KMS-11 (cell line): Measurements from ENCODE around the gene LRRC4C.

ENCODE experiments used
- H2AFZ ChIP-seq: fragments of 200-600 bp; sonication (generic); 2 replicates; pipeline ENCODE4 v1.6.1; 2016; ENCODE audit warnings: antibody characterized with exemption, mixed run types, low read depth
- H3K27ac ChIP-seq: fragments of 200-600 bp; sonication (generic); 2 replicates; pipeline ENCODE4 v1.6.1; 2016; ENCODE audit warnings: mild to moderate bottlenecking, mixed run types
- H3K27me3 ChIP-seq: fragments of 200-600 bp; sonication (generic); 2 replicates; pipeline ENCODE4 v1.6.1; 2017; ENCODE audit warnings: mild to moderate bottlenecking, low read depth, mixed run types, moderate library complexity; ENCODE audit not compliant: insufficient read depth
- H3K36me3 ChIP-seq: fragments of 200-600 bp; sonication (generic); 2 replicates; pipeline ENCODE4 v1.6.1; 2017; ENCODE audit warnings: mild to moderate bottlenecking, mixed run types; ENCODE audit not compliant: insufficient read depth
- H3K4me1 ChIP-seq: fragments of 200-600 bp; sonication (generic); 2 replicates; pipeline ENCODE4 v1.6.1; 2016; ENCODE audit warnings: mild to moderate bottlenecking, low read depth, mixed run types; ENCODE audit not compliant: poor library complexity, severe bottlenecking
- H3K4me2 ChIP-seq: fragments of 200-600 bp; sonication (generic); 2 replicates; pipeline ENCODE4 v1.7.0; 2016; ENCODE audit warnings: mild to moderate bottlenecking, mixed run types
- H3K4me3 ChIP-seq: fragments of 200-600 bp; sonication (generic); IDR thresholded peaks from 2 replicates; pipeline ENCODE4 v1.6.1; 2017; ENCODE audit warnings: low read depth, low read length, mixed read lengths; ENCODE audit not compliant: insufficient read depth
- H3K79me2 ChIP-seq: fragments of 200-600 bp; sonication (generic); 2 replicates; pipeline ENCODE4 v1.6.1; 2016; ENCODE audit warnings: low read depth, mixed run types; ENCODE audit not compliant: insufficient read depth
- H3K9ac ChIP-seq: fragments of 200-600 bp; sonication (generic); 2 replicates; pipeline ENCODE4 v1.6.1; 2016; ENCODE audit warnings: mild to moderate bottlenecking, mixed run types
- H4K20me1 ChIP-seq: fragments of 200-600 bp; sonication (generic); 2 replicates; pipeline ENCODE4 v1.6.1; 2016; ENCODE audit warnings: mild to moderate bottlenecking, mixed run types; ENCODE audit not compliant: insufficient read depth
- TF ChIP-seq, protein P1 (sequence below): fragments of 200-600 bp; sonication (generic); conservative IDR thresholded peaks from 2 replicates; pipeline ENCODE4 v1.6.1; 2017; ENCODE audit warnings: low read depth, mild to moderate bottlenecking, antibody characterized with exemption, low read length, moderate library complexity, mixed read lengths

The LRRC4C gene

GRCh38 chr11:40401132-40401853 lies 1058.2 kb downstream of the LRRC4C start:
- Histone ChIP-seq H3K9ac (no peak overlapping the region), H3K27ac (no peak overlapping the region), H3K4me1 (no peaks in the 10 kb centered on the region), H3K27me3 (no peaks in the 10 kb centered on the region), H3K4me3 (no peak overlapping the region), H3K4me2 (no peak overlapping the region), H2AFZ (no peak overlapping the region), H4K20me1 (no peaks in the 10 kb centered on the region), H3K79me2 (no peaks in the 10 kb centered on the region), H3K36me3 (no peaks in the 10 kb centered on the region)
- TF ChIP-seq, protein P1, sequence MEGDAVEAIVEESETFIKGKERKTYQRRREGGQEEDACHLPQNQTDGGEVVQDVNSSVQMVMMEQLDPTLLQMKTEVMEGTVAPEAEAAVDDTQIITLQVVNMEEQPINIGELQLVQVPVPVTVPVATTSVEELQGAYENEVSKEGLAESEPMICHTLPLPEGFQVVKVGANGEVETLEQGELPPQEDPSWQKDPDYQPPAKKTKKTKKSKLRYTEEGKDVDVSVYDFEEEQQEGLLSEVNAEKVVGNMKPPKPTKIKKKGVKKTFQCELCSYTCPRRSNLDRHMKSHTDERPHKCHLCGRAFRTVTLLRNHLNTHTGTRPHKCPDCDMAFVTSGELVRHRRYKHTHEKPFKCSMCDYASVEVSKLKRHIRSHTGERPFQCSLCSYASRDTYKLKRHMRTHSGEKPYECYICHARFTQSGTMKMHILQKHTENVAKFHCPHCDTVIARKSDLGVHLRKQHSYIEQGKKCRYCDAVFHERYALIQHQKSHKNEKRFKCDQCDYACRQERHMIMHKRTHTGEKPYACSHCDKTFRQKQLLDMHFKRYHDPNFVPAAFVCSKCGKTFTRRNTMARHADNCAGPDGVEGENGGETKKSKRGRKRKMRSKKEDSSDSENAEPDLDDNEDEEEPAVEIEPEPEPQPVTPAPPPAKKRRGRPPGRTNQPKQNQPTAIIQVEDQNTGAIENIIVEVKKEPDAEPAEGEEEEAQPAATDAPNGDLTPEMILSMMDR = no peak

GRCh38 chr11:40397141-40397540 lies 1062.3 kb downstream of the LRRC4C start:
- no peaks in the 10 kb centered on the region for H3K36me3 ChIP-seq
- H3K4me3 ChIP-seq = no peak overlapping the region
- TF ChIP-seq, protein P1 = no peak
- no peaks in the 10 kb centered on the region for H3K79me2 ChIP-seq
- no peaks in the 10 kb centered on the region for H3K4me1 ChIP-seq
- H3K27me3 ChIP-seq = no peaks in the 10 kb centered on the region
- no peak overlapping the region for H2AFZ ChIP-seq
- H3K4me2 ChIP-seq = no peak overlapping the region
- no peaks in the 10 kb centered on the region for H4K20me1 ChIP-seq
- no peak overlapping the region for H3K9ac ChIP-seq
- no peak overlapping the region for H3K27ac ChIP-seq

DNA sequence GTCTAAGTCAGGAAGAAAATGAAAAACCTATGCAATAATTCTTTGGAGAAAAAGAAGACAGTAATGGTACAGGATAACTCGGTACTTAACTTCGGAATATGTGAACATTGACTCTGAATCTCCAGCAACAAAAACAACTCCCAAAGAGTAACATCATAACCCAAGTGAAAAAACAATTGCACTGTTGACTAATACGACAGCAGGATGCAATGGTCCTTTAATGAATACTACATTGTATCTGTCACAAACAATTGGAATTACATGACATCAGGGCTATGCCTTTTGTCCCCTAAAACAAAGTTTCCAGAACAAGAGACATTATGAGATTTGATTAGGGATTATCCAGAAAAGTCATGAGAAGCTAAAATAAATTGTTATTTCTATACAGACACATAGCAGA lies 1065.9 kb downstream of the LRRC4C start:
- Histone ChIP-seq H4K20me1 (no peaks in the 10 kb centered on the region), H3K9ac (no peak overlapping the region), H3K4me3 (no peak overlapping the region), H3K27ac (no peak overlapping the region), H3K79me2 (no peaks in the 10 kb centered on the region), H3K27me3 (no peaks in the 10 kb centered on the region), H3K36me3 (no peaks in the 10 kb centered on the region), H3K4me2 (no peak overlapping the region), H3K4me1 (no peaks in the 10 kb centered on the region), H2AFZ (no peak overlapping the region)
- TF ChIP-seq, protein P1 = no peak

- H3K27me3 ChIP-seq = no peaks in the 10 kb centered on the region
- no peaks in the 10 kb centered on the region for H4K20me1 ChIP-seq
- no peak overlapping the region for H3K27ac ChIP-seq
- H3K79me2 ChIP-seq = no peaks in the 10 kb centered on the region
- no peaks in the 10 kb centered on the region for H3K4me1 ChIP-seq
- no peak overlapping the region for H2AFZ ChIP-seq
- no peak overlapping the region for H3K4me3 ChIP-seq
- H3K4me2 ChIP-seq = no peak overlapping the region
- no peak overlapping the region for H3K9ac ChIP-seq
- H3K36me3 ChIP-seq = no peaks in the 10 kb centered on the region
- TF ChIP-seq, protein P1 = no peak
Measured at GRCh38 chr11:40391679-40392078, 1067.8 kb downstream of the LRRC4C start.
